Measurements from ENCODE around the gene CLEC20A.

- TF ChIP-seq CTCF (IDR thresholded peaks at IDR 0.05) (no peak), ZFX (IDR thresholded peaks at IDR 0.05; ENCODE audit: borderline replicate concordance) (no peak)
Observed at GRCh38 chr1:178498896-178499675, 2.3 kb upstream of the CLEC20A start.
